Measurements from ENCODE around the gene SDR9C7.

- TF ChIP-seq, protein P1, sequence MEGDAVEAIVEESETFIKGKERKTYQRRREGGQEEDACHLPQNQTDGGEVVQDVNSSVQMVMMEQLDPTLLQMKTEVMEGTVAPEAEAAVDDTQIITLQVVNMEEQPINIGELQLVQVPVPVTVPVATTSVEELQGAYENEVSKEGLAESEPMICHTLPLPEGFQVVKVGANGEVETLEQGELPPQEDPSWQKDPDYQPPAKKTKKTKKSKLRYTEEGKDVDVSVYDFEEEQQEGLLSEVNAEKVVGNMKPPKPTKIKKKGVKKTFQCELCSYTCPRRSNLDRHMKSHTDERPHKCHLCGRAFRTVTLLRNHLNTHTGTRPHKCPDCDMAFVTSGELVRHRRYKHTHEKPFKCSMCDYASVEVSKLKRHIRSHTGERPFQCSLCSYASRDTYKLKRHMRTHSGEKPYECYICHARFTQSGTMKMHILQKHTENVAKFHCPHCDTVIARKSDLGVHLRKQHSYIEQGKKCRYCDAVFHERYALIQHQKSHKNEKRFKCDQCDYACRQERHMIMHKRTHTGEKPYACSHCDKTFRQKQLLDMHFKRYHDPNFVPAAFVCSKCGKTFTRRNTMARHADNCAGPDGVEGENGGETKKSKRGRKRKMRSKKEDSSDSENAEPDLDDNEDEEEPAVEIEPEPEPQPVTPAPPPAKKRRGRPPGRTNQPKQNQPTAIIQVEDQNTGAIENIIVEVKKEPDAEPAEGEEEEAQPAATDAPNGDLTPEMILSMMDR (IDR thresholded peaks at IDR 0.05 in 2 of 3, conservative IDR thresholded peaks at IDR 0.05 in 1 of 3; ENCODE audit: borderline replicate concordance in 1 of 3, insufficient read depth in 1 of 3, low read depth in 2 of 3, low read length in 2 of 3) = peak; percentile 6 to 49 (median 34); a peak in 4 of 6 replicates
- TF ChIP-seq SIN3A (IDR thresholded peaks at IDR 0.05; ENCODE audit: low read depth) = no peak
- no peak for TF ChIP-seq POLR2A (IDR thresholded peaks at IDR 0.05; ENCODE audit: borderline replicate concordance, extremely low read depth, insufficient read depth, insufficient read length)
- TF ChIP-seq RAD21 (IDR thresholded peaks at IDR 0.05; ENCODE audit: low read depth) = peak; percentile 70
- no peak for TF ChIP-seq EZH2 (IDR thresholded peaks at IDR 0.05)
- TF ChIP-seq, protein P2, sequence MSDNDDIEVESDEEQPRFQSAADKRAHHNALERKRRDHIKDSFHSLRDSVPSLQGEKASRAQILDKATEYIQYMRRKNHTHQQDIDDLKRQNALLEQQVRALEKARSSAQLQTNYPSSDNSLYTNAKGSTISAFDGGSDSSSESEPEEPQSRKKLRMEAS (IDR thresholded peaks at IDR 0.05) = no peak
- no peak for TF ChIP-seq EZH2phosphoT487 (IDR thresholded peaks at IDR 0.05; ENCODE audit: borderline replicate concordance)
- TF ChIP-seq, protein P3, sequence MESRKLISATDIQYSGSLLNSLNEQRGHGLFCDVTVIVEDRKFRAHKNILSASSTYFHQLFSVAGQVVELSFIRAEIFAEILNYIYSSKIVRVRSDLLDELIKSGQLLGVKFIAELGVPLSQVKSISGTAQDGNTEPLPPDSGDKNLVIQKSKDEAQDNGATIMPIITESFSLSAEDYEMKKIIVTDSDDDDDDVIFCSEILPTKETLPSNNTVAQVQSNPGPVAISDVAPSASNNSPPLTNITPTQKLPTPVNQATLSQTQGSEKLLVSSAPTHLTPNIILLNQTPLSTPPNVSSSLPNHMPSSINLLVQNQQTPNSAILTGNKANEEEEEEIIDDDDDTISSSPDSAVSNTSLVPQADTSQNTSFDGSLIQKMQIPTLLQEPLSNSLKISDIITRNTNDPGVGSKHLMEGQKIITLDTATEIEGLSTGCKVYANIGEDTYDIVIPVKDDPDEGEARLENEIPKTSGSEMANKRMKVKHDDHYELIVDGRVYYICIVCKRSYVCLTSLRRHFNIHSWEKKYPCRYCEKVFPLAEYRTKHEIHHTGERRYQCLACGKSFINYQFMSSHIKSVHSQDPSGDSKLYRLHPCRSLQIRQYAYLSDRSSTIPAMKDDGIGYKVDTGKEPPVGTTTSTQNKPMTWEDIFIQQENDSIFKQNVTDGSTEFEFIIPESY (IDR thresholded peaks at IDR 0.05; ENCODE audit: extremely low read depth, insufficient replicate concordance, low read length) = no peak
Observed at GRCh38 chr12:56947633-56948456, 13.6 kb upstream of the SDR9C7 start.
